GM23248 (cell line): ENCODE measurements around the gene PREP.

Source experiments
- EZH2 ChIP-seq: fragments of 200-600 bp; sonication (generic); IDR thresholded peaks from 2 replicates; pipeline ENCODE4 v1.6.1; 2018; ENCODE audit warnings: antibody characterized with exemption, mild to moderate bottlenecking; ENCODE audit not compliant: insufficient read depth, poor library complexity, severe bottlenecking
- EZH2phosphoT487 ChIP-seq: fragments of 200-600 bp; sonication (generic); IDR thresholded peaks from 2 replicates; pipeline ENCODE4 v1.6.1; 2018; ENCODE audit warnings: antibody characterized with exemption, moderate library complexity, mild to moderate bottlenecking, low read depth; ENCODE audit not compliant: insufficient read depth

GRCh38 chr6:105310371-105310770 lies 92.5 kb downstream of the PREP start:
- TF ChIP-seq EZH2phosphoT487, result no peak
- TF ChIP-seq EZH2, result no peak
